HepG2 (cell line): Measurements from ENCODE around the gene ZNF653.
A peak's percentile ranks its signal among the peaks of the same experiment; 100 is the strongest.

Experiments used
- ATF7 ChIP-seq, 2 experiments: fragments of 450-650 bp in 1 of 2; sonication (generic) in 1 of 2; formaldehyde crosslinking in 1 of 2; IDR thresholded peaks; 2 replicates each; pipeline versions ENCODE4 v1.4.0 to v1.6.1; 2016 to 2020; ENCODE audit warnings: antibody characterized with exemption in 1 of 2, mild to moderate bottlenecking in 1 of 2, missing genetic modification reagents in 1 of 2
- BRCA1 ChIP-seq: sonication (generic); formaldehyde crosslinking; IDR thresholded peaks from 2 replicates; pipeline ENCODE4 v1.4.0; 2020; ENCODE audit warnings: missing genetic modification reagents
- E2F1 ChIP-seq: sonication (generic); formaldehyde crosslinking; IDR thresholded peaks from 2 replicates; pipeline ENCODE4 v1.5.0; 2020; ENCODE audit warnings: missing genetic modification reagents
- EP300 ChIP-seq, 3 experiments: sonication (generic) in 1 of 3; formaldehyde crosslinking in 1 of 3; IDR thresholded peaks; 2 replicates each; pipeline versions ENCODE4 v1.5.1 to v1.6.1; 2011 to 2020; ENCODE audit warnings: low read depth in 2 of 3, low read length in 2 of 3, borderline replicate concordance in 1 of 3, improper control_type of control experiment in 1 of 3, mild to moderate bottlenecking in 1 of 3, missing genetic modification reagents in 1 of 3, moderate library complexity in 1 of 3
- KDM4B ChIP-seq: sonication (generic); formaldehyde crosslinking; IDR thresholded peaks from 2 replicates; pipeline ENCODE4 v1.4.0; 2020; ENCODE audit warnings: missing genetic modification reagents
- SMAD1 ChIP-seq: sonication (generic); formaldehyde crosslinking; IDR thresholded peaks from 2 replicates; pipeline ENCODE4 v1.4.0; 2020; ENCODE audit warnings: missing genetic modification reagents, low read depth, mild to moderate bottlenecking, borderline replicate concordance
- SRSF1 ChIP-seq: fragments of 200-400 bp; formaldehyde crosslinking; optimal IDR thresholded peaks from 2 replicates; pipeline ENCODE3; 2017; ENCODE audit warnings: mild to moderate bottlenecking, low read depth, low read length, moderate library complexity
- ZBTB8A ChIP-seq: sonication (generic); formaldehyde crosslinking; IDR thresholded peaks from 2 replicates; pipeline ENCODE4 v1.4.0; 2020; ENCODE audit warnings: mild to moderate bottlenecking, low read depth, missing genetic modification reagents, borderline replicate concordance
- ZNF160 ChIP-seq: sonication (generic); formaldehyde crosslinking; IDR thresholded peaks from 2 replicates; pipeline ENCODE4 v1.8.0; 2022; ENCODE audit warnings: mild to moderate bottlenecking, inconsistent platforms, missing genetic modification reagents

GRCh38 chr19:11505032-11505503 is 571 bp downstream of the ZNF653 start:
- TF ChIP-seq ZBTB8A (CRISPR knock-in tag) (no peak), EP300 (IDR thresholded peaks at IDR 0.05; ENCODE audit: low read depth in 2 of 2, low read length in 2 of 2) (no peak), EP300 (CRISPR knock-in tag; IDR thresholded peaks at IDR 0.05; ENCODE audit: borderline replicate concordance) (no peak), KDM4B (CRISPR knock-in tag) (no peak), SRSF1 (peak; percentile 19), E2F1 (no peak), ZNF160 (CRISPR knock-in tag) (no peak), BRCA1 (CRISPR knock-in tag) (no peak), ATF7 (IDR thresholded peaks at IDR 0.05) (no peak), ATF7 (CRISPR knock-in tag; IDR thresholded peaks at IDR 0.05) (no peak), SMAD1 (no peak)
